T-helper 1 cell treated with Interleukin-12 subunit alpha and Interleukin-12 subunit beta and Interleukin-4 antibody, amounts not matched to agents 30 ng/mL and 1 ng/mL, for 36 hours (primary cell): Measurements from ENCODE around the gene HELQ. TPM values are rescaled to one million over a fixed set of nuclear protein-coding genes. Genes with fewer than 3 reads are reported as not detected.
"Not testable (repeated sequence)": the region's sequence is repeated elsewhere in the genome, so short reads cannot be mapped to it uniquely, and the experiment has no call there.

Source experiments
- intact Hi-C: fragments of 100-400 bp; cut with micrococcal nuclease; formaldehyde crosslinking; loops from one replicate; pipeline ENCODE4 v1.15.1; 2024
- total RNA-seq: library from RNA; stranded (reverse); gene quantifications from 2 replicates; pipeline ENCODE4 v1.2.3, GENCODE V29; 2022

Gene HELQ
- total RNA-seq, 1 donor from 2014 or later = 12.8 TPM

GRCh38 chr4:83440899-83441298 lies 14.7 kb downstream of the HELQ start:
- intact Hi-C loops = no loop called here

- intact Hi-C loops = no loop called here
Observed at GRCh38 chr4:83440148-83440814, 15.3 kb downstream of the HELQ start.

- intact Hi-C loops = no loop called here
Observed at GRCh38 chr4:83438719-83439118, 16.9 kb downstream of the HELQ start.

GRCh38 chr4:83436680-83437079 lies 18.9 kb downstream of the HELQ start:
- intact Hi-C loops = no loop called here

- intact Hi-C loops = no loop called here
Observed at GRCh38 chr4:83431200-83431599, 24.4 kb downstream of the HELQ start.

GRCh38 chr4:83418211-83418610 lies 37.4 kb downstream of the HELQ start:
- intact Hi-C loops = no loop called here

GRCh38 chr4:83417566-83417965 lies 38.1 kb downstream of the HELQ start:
- intact Hi-C loops = no loop called here

GRCh38 chr4:83413676-83414075 lies 41.9 kb downstream of the HELQ start:
- intact Hi-C loops = no loop called here

GRCh38 chr4:83408908-83409307 lies 46.7 kb downstream of the HELQ start:
- intact Hi-C loops = no loop called here

- intact Hi-C loops = no loop called here
Observed at GRCh38 chr4:83405844-83406816, 49.5 kb downstream of the HELQ start.

- intact Hi-C loops = not testable (repeated sequence)
Observed at GRCh38 chr4:83398158-83398557, 57.5 kb downstream of the HELQ start.

GRCh38 chr4:83393908-83394307 lies 61.7 kb downstream of the HELQ start:
- intact Hi-C loops = no loop called here

GRCh38 chr4:83392562-83392961 lies 63.1 kb downstream of the HELQ start:
- intact Hi-C loops = no loop called here

- intact Hi-C loops = no loop called here
Observed at GRCh38 chr4:83390944-83391343, 64.7 kb downstream of the HELQ start.

GRCh38 chr4:83389756-83390505 lies 65.7 kb downstream of the HELQ start:
- intact Hi-C loops = no loop called here

- intact Hi-C loops = no loop called here
Observed at GRCh38 chr4:83389037-83389720, 66.4 kb downstream of the HELQ start.

GRCh38 chr4:83388313-83388676 lies 67.3 kb downstream of the HELQ start:
- intact Hi-C loops = loop anchor here (1.0 kb wide), 5 partner anchors 54 to 314 kb away; partner anchors contain the start of genes COQ2, HPSE and PLAC8

GRCh38 chr4:83387476-83388312 lies 67.9 kb downstream of the HELQ start:
- intact Hi-C loops = loop anchor here (1.0 kb wide), 5 partner anchors 53 to 313 kb away; partner anchors contain the start of genes COQ2, HPSE and PLAC8

- intact Hi-C loops = no loop called here
Observed at GRCh38 chr4:83387012-83387411, 68.6 kb downstream of the HELQ start.

- intact Hi-C loops = no loop called here
Observed at GRCh38 chr4:83382850-83383249, 72.8 kb downstream of the HELQ start.
